Trophoblast cell (in vitro differentiated cells and primary cell): Measurements from ENCODE around the gene PLXND1.

Experiments used
- DNase-seq, 2 donors: peaks; one replicate each; pipeline ENCODE4 v3.0.0-alpha.2; 2016
- H2AFZ ChIP-seq: 2 replicates; pipeline ENCODE4 v1.6.1; 2013; ENCODE audit warnings: low read length, moderate library complexity, mild to moderate bottlenecking; ENCODE audit not compliant: insufficient read depth, poor library complexity
- H2AK5ac ChIP-seq: 2 replicates; pipeline ENCODE4 v1.6.1; 2013; ENCODE audit warnings: mild to moderate bottlenecking, low read length
- H2BK120ac ChIP-seq: 2 replicates; pipeline ENCODE4 v1.6.1; 2013; ENCODE audit warnings: low read length, mild to moderate bottlenecking, moderate library complexity; ENCODE audit not compliant: insufficient read depth, poor library complexity
- H2BK12ac ChIP-seq: 2 replicates; pipeline ENCODE4 v1.6.1; 2013; ENCODE audit warnings: mild to moderate bottlenecking, low read length, moderate library complexity
- H2BK5ac ChIP-seq: 2 replicates; pipeline ENCODE4 v1.6.1; 2013; ENCODE audit warnings: low read length, low read depth, moderate library complexity, mild to moderate bottlenecking; ENCODE audit not compliant: poor library complexity
- H3K14ac ChIP-seq: 2 replicates; pipeline ENCODE4 v1.6.1; 2013; ENCODE audit warnings: mild to moderate bottlenecking, low read length
- H3K18ac ChIP-seq: 2 replicates; pipeline ENCODE4 v1.6.1; 2013; ENCODE audit warnings: mild to moderate bottlenecking, low read length
- H3K23ac ChIP-seq: 2 replicates; pipeline ENCODE4 v1.6.1; 2013; ENCODE audit warnings: low read length
- H3K27ac ChIP-seq: 2 replicates; pipeline ENCODE4 v1.5.1; 2013; ENCODE audit warnings: low read depth, mild to moderate bottlenecking, inconsistent platforms, low read length, moderate library complexity
- H3K27me3 ChIP-seq: 2 replicates; pipeline ENCODE4 v1.6.1; 2013; ENCODE audit warnings: inconsistent platforms, mild to moderate bottlenecking, low read length, moderate library complexity; ENCODE audit not compliant: insufficient read depth
- H3K36me3 ChIP-seq, 2 experiments: 1 replicate in 1 of 2; 2 replicates in 1 of 2; pipeline ENCODE4 v1.6.1; 2013; ENCODE audit warnings: low read length in 2 of 2, mild to moderate bottlenecking in 2 of 2, moderate library complexity in 1 of 2; ENCODE audit not compliant: insufficient read depth in 2 of 2, control insufficient read depth in 1 of 2
- H3K4ac ChIP-seq: 2 replicates; pipeline ENCODE4 v1.6.1; 2013; ENCODE audit warnings: low read depth, mild to moderate bottlenecking, low read length, moderate library complexity
- H3K4me1 ChIP-seq, 2 experiments: 1 replicate in 1 of 2; 2 replicates in 1 of 2; pipeline ENCODE4 v1.6.1; 2013; ENCODE audit warnings: low read length in 2 of 2, mild to moderate bottlenecking in 2 of 2, moderate library complexity in 1 of 2; ENCODE audit not compliant: insufficient read depth in 2 of 2, control insufficient read depth in 1 of 2
- H3K4me2 ChIP-seq: 2 replicates; pipeline ENCODE4 v1.6.1; 2013; ENCODE audit warnings: inconsistent platforms, mild to moderate bottlenecking, low read length, moderate library complexity
- H3K4me3 ChIP-seq: 2 replicates; pipeline ENCODE4 v1.5.1; 2013; ENCODE audit warnings: mild to moderate bottlenecking, low read depth, low read length, inconsistent platforms
- H3K79me1 ChIP-seq: one replicate; pipeline ENCODE4 v1.6.1; 2013; ENCODE audit warnings: low read length
- H3K79me2 ChIP-seq: 2 replicates; pipeline ENCODE4 v1.6.1; 2013; ENCODE audit warnings: low read length, mild to moderate bottlenecking; ENCODE audit not compliant: control insufficient read depth, insufficient read depth, poor library complexity
- H3K9ac ChIP-seq: 2 replicates; pipeline ENCODE4 v1.6.1; 2013; ENCODE audit warnings: mild to moderate bottlenecking, low read length
- H3K9me3 ChIP-seq: 2 replicates; pipeline ENCODE4 v1.6.1; 2013; ENCODE audit warnings: low read depth, mild to moderate bottlenecking, control low read depth, inconsistent platforms, low read length; ENCODE audit not compliant: insufficient read depth
- H4K12ac ChIP-seq: 2 replicates; pipeline ENCODE4 v1.6.1; 2013; ENCODE audit warnings: low read depth, mild to moderate bottlenecking, low read length, moderate library complexity
- H4K8ac ChIP-seq: 2 replicates; pipeline ENCODE4 v1.6.1; 2013; ENCODE audit warnings: low read depth, mild to moderate bottlenecking, low read length, moderate library complexity
- H4K91ac ChIP-seq: one replicate; pipeline ENCODE4 v1.6.1; 2013; ENCODE audit warnings: low read depth, mild to moderate bottlenecking, low read length, moderate library complexity
- WGBS: extraction: QIAGEN DNeasy Blood & Tissue Kit; methylation state at CpG from one replicate; pipeline ENCODE4 v1.1.7; 2013; ENCODE audit warnings: missing lambda C conversion rate; ENCODE audit not compliant: insufficient read length, insufficient coverage; ENCODE audit errors: extremely low coverage; 5-methylcytosine and 5-hydroxymethylcytosine counted together

Gene PLXND1

GRCh38 chr3:129556890-129557547 is 49.5 kb downstream of the PLXND1 start:
- Histone ChIP-seq H3K27me3 (no peaks in the 10 kb centered on the region), H3K4ac (no peak overlapping the region), H3K18ac (no peak overlapping the region), H2BK5ac (no peak overlapping the region), H2AK5ac (no peak overlapping the region), H3K9ac (no peak overlapping the region), H2BK12ac (no peak overlapping the region), H2BK120ac (no peak overlapping the region), H3K9me3 (no peaks in the 10 kb centered on the region), H3K14ac (no peak overlapping the region), H3K27ac (no peak overlapping the region), H3K4me3 (no peak overlapping the region), H3K36me3 (peaks cover 66 to 67% of the 10 kb centered on the region in 2 experiments), H3K4me2 (no peak overlapping the region), H2AFZ (no peak overlapping the region), H3K79me1 (peaks cover 2% of the 10 kb centered on the region), H3K79me2 (no peaks in the 10 kb centered on the region), H3K4me1 (peaks cover 3 to 17% of the 10 kb centered on the region in 2 experiments), H4K12ac (no peak overlapping the region), H4K91ac (no peak overlapping the region), H3K23ac (no peak overlapping the region), H4K8ac (no peak overlapping the region)
- no peak for DNase-seq
- WGBS = no CpG with 5 or more reads among the region's 31 CpGs

DNA sequence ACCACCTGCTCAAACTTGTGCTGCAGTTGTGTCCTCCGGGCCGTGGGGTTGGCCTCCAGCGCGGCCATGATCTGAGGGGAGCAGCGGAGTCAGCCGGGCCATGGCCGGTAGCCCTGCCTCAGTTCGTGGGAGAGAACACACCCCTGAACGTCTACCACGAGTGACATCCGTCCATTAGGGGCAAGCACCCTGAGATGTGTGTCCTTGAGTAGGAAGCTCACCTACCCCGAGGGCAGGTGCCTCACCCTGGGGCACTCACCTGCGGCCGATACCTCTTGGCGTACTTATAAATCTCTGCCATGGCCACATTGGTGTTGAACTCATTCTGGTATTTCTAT is 50.1 kb downstream of the PLXND1 start:
- Histone ChIP-seq H3K14ac (no peak overlapping the region), H3K9me3 (no peaks in the 10 kb centered on the region), H3K79me1 (peaks cover under 1% of the 10 kb centered on the region), H4K91ac (no peak overlapping the region), H3K4me1 (peaks cover 3 to 15% of the 10 kb centered on the region in 2 experiments), H3K79me2 (no peaks in the 10 kb centered on the region), H3K4me3 (no peak overlapping the region), H3K9ac (no peak overlapping the region), H3K27ac (no peak overlapping the region), H2AK5ac (no peak overlapping the region), H3K36me3 (peaks cover 60 to 61% of the 10 kb centered on the region in 2 experiments), H3K27me3 (no peaks in the 10 kb centered on the region), H4K12ac (no peak overlapping the region), H2BK120ac (no peak overlapping the region), H3K18ac (no peak overlapping the region), H2BK12ac (no peak overlapping the region), H4K8ac (no peak overlapping the region), H3K23ac (no peak overlapping the region), H2AFZ (no peak overlapping the region), H3K4me2 (no peak overlapping the region), H2BK5ac (no peak overlapping the region), H3K4ac (no peak overlapping the region)
- DNase-seq = no peak
- WGBS = no CpG with 5 or more reads among the region's 15 CpGs

GRCh38 chr3:129555616-129556357 is 50.7 kb downstream of the PLXND1 start:
- Histone ChIP-seq H2BK12ac (no peak overlapping the region), H3K27ac (no peak overlapping the region), H3K4me1 (peaks cover 3 to 12% of the 10 kb centered on the region in 2 experiments), H2AK5ac (no peak overlapping the region), H3K4ac (no peak overlapping the region), H4K12ac (no peak overlapping the region), H4K91ac (no peak overlapping the region), H2BK120ac (no peak overlapping the region), H3K79me2 (no peaks in the 10 kb centered on the region), H3K9ac (no peak overlapping the region), H3K14ac (no peak overlapping the region), H3K36me3 (peaks cover 56 to 57% of the 10 kb centered on the region in 2 experiments), H3K23ac (no peak overlapping the region), H2BK5ac (no peak overlapping the region), H3K4me2 (no peak overlapping the region), H3K79me1 (no peaks in the 10 kb centered on the region), H3K27me3 (no peaks in the 10 kb centered on the region), H3K18ac (no peak overlapping the region), H4K8ac (no peak overlapping the region), H3K4me3 (no peak overlapping the region), H3K9me3 (no peaks in the 10 kb centered on the region), H2AFZ (no peak overlapping the region)
- no peak for DNase-seq
- WGBS = no CpG with 5 or more reads among the region's 18 CpGs

- Histone ChIP-seq H3K36me3 (peaks cover 53 to 54% of the 10 kb centered on the region in 2 experiments), H3K9me3 (no peaks in the 10 kb centered on the region), H3K9ac (no peak overlapping the region), H4K12ac (no peak overlapping the region), H3K18ac (no peak overlapping the region), H3K27ac (no peak overlapping the region), H2AFZ (no peak overlapping the region), H2BK120ac (no peak overlapping the region), H2AK5ac (no peak overlapping the region), H3K27me3 (no peaks in the 10 kb centered on the region), H3K23ac (no peak overlapping the region), H3K4ac (no peak overlapping the region), H3K79me2 (no peaks in the 10 kb centered on the region), H3K4me2 (no peak overlapping the region), H3K4me3 (no peak overlapping the region), H3K4me1 (peaks cover 3 to 9% of the 10 kb centered on the region in 2 experiments), H3K79me1 (no peaks in the 10 kb centered on the region), H4K91ac (no peak overlapping the region), H4K8ac (no peak overlapping the region), H2BK5ac (no peak overlapping the region), H3K14ac (no peak overlapping the region), H2BK12ac (no peak overlapping the region)
- no CpG with 5 or more reads among the region's 15 CpGs for WGBS
- DNase-seq = no peak
Observed at GRCh38 chr3:129555153-129555550, 51.3 kb downstream of the PLXND1 start.
